AG09309 (cell line): ENCODE results near the gene PTPRE.

Experiments used
- DNase-seq: peaks from one replicate; pipeline ENCODE4 v3.0.0-alpha.2; 2010; ENCODE audit warnings: low read depth
- H3K4me3 ChIP-seq: 2 replicates; pipeline ENCODE4 v1.5.1; 2011; ENCODE audit warnings: mild to moderate bottlenecking, low read depth, low read length, moderate library complexity; ENCODE audit not compliant: control insufficient read depth
- TF ChIP-seq, protein P1 (sequence below): IDR thresholded peaks from 2 replicates; pipeline ENCODE4 v1.5.1; 2011; ENCODE audit warnings: mild to moderate bottlenecking, low read depth, low read length, inconsistent platforms; ENCODE audit not compliant: insufficient read depth, control insufficient read depth; ENCODE audit errors: missing control alignments

The PTPRE gene

GRCh38 chr10:128095027-128095752 lies 188.3 kb downstream of the PTPRE start:
- no peak for DNase-seq
- TF ChIP-seq, protein P1, sequence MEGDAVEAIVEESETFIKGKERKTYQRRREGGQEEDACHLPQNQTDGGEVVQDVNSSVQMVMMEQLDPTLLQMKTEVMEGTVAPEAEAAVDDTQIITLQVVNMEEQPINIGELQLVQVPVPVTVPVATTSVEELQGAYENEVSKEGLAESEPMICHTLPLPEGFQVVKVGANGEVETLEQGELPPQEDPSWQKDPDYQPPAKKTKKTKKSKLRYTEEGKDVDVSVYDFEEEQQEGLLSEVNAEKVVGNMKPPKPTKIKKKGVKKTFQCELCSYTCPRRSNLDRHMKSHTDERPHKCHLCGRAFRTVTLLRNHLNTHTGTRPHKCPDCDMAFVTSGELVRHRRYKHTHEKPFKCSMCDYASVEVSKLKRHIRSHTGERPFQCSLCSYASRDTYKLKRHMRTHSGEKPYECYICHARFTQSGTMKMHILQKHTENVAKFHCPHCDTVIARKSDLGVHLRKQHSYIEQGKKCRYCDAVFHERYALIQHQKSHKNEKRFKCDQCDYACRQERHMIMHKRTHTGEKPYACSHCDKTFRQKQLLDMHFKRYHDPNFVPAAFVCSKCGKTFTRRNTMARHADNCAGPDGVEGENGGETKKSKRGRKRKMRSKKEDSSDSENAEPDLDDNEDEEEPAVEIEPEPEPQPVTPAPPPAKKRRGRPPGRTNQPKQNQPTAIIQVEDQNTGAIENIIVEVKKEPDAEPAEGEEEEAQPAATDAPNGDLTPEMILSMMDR = no peak
- no peak overlapping the region for H3K4me3 ChIP-seq

DNA sequence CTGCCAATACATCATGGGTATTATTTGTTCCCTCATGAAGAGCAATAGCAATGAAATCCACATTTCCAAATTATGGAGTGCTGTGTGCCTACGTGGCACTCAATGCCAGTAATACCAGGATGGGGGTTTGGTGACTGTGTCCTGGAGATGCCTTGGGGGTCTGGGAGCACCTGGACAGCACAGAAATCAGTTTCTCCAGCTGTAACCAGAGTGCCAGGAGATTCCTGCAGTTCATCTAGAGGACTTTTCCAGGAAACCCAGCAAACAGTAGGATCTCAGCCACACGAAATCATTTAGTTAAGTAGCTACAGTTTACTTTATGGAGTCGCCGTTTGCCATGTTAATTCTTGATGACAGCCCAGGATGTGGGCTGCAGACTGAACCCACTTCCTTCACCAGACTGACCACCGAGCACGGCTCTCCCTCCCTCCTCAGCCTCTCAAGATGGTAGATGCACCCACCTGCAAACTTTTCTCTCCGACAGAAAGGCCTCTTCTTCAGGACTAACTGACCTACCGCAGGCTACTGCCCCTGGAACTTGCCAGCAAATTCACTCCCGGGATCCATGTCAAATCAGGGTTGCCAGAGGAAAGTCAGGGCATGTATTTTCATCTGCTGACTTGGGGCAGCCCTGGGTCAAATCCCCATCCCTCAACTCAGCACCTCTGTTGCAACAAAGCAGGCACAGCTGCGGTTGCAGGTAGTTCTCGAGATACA lies 189.0 kb downstream of the PTPRE start:
- DNase-seq = no peak
- TF ChIP-seq, protein P1 = no peak
- no peak overlapping the region for H3K4me3 ChIP-seq

GRCh38 chr10:128096486-128097199 lies 189.7 kb downstream of the PTPRE start:
- H3K4me3 ChIP-seq = no peak overlapping the region
- TF ChIP-seq, protein P1 = no peak
- peak; percentile 71 for DNase-seq

- DNase-seq = no peak
- TF ChIP-seq, protein P1 = no peak
- H3K4me3 ChIP-seq = no peak overlapping the region
Observed at GRCh38 chr10:128097783-128098182, 190.9 kb downstream of the PTPRE start.

DNA sequence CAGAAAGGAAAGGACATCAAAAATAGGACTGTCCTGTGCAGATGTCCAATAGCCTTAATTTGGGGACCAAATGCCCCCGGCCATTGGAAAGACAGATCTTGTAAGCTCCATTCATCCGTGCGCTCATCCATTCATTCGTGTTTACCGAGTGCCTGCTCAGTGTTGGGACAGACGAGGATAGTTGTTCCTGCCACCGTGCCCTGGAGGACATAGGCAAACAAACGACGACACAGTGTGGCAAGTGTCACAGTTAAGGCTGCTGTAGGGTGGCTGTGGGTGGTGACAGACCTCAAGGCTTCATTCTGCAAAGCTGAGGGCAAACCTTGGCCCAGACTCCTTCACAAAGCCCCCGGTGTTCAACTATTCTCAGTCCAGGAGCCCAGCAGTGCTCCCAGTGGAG lies 191.7 kb downstream of the PTPRE start:
- no peak overlapping the region for H3K4me3 ChIP-seq
- TF ChIP-seq, protein P1 = no peak
- DNase-seq = no peak

GRCh38 chr10:128099901-128100300 lies 193.0 kb downstream of the PTPRE start:
- TF ChIP-seq, protein P1 = no peak
- no peak overlapping the region for H3K4me3 ChIP-seq
- no peak for DNase-seq
